Liver (tissue), 9 donors: ENCODE data around the gene SLC25A43. TPM values are rescaled to one million over a fixed set of nuclear protein-coding genes. Genes with fewer than 3 reads are reported as not detected.

Experiments used
- DNase-seq: peaks from one replicate; pipeline ENCODE4 v3.0.0-alpha.2; 2017; ENCODE audit warnings: low spot score
- H3K27ac ChIP-seq, 2 donors: one replicate each; pipeline ENCODE4 v1.7.0; 2013; ENCODE audit warnings: inconsistent platforms in 2 of 2, low read length in 2 of 2, control low read depth in 1 of 2, low read depth in 1 of 2, mild to moderate bottlenecking in 1 of 2
- H3K27me3 ChIP-seq, 4 donors: one replicate each; pipeline versions ENCODE4 v1.6.1 to v1.7.0; 2013; ENCODE audit warnings: low read length in 3 of 4, inconsistent platforms in 1 of 4, mild to moderate bottlenecking in 1 of 4, moderate library complexity in 1 of 4; ENCODE audit not compliant: control insufficient read depth in 4 of 4, insufficient read depth in 4 of 4
- H3K36me3 ChIP-seq, 4 donors: one replicate each; pipeline versions ENCODE4 v1.6.1 to v1.7.0; 2013; ENCODE audit warnings: low read length in 3 of 4, mild to moderate bottlenecking in 3 of 4, low read depth in 1 of 4, moderate library complexity in 1 of 4; ENCODE audit not compliant: control insufficient read depth in 4 of 4, insufficient read depth in 3 of 4
- H3K4me1 ChIP-seq, 4 donors: one replicate each; pipeline versions ENCODE4 v1.6.1 to v1.7.0; 2013; ENCODE audit warnings: low read length in 3 of 4, mild to moderate bottlenecking in 3 of 4, moderate library complexity in 1 of 4; ENCODE audit not compliant: control insufficient read depth in 4 of 4, insufficient read depth in 4 of 4
- H3K4me3 ChIP-seq, 3 donors: one replicate each; pipeline versions ENCODE4 v1.6.1 to v1.7.0; 2013; ENCODE audit warnings: low read length in 3 of 3, control low read depth in 1 of 3, low read depth in 1 of 3, mild to moderate bottlenecking in 1 of 3
- H3K9ac ChIP-seq, 2 donors: one replicate each; pipeline ENCODE4 v1.7.0; 2013; ENCODE audit warnings: low read length in 2 of 2, mild to moderate bottlenecking in 2 of 2, moderate library complexity in 2 of 2, control low read depth in 1 of 2, low read depth in 1 of 2
- H3K9me3 ChIP-seq, 4 donors: one replicate each; pipeline versions ENCODE4 v1.6.1 to v1.7.0; 2013; ENCODE audit warnings: low read length in 3 of 4; ENCODE audit not compliant: control insufficient read depth in 4 of 4
- CTCF ChIP-seq: fragments of 150-350 bp; IDR thresholded peaks from 2 replicates; pipeline ENCODE4 v1.5.1; 2017; ENCODE audit warnings: improper control_type of control experiment, low read depth, low read length; ENCODE audit not compliant: missing input control
- EGR1 ChIP-seq, 2 donors: IDR thresholded peaks; 2 replicates each; pipeline ENCODE4 v1.6.1; 2016 to 2018; ENCODE audit warnings: antibody characterized with exemption in 2 of 2, low read depth in 2 of 2
- FOXA2 ChIP-seq: IDR thresholded peaks from 2 replicates; pipeline ENCODE4 v1.6.1; 2016; ENCODE audit warnings: antibody characterized with exemption
- GABPA ChIP-seq, 2 donors: IDR thresholded peaks in 1 of 2; conservative IDR thresholded peaks in 1 of 2; 2 replicates each; pipeline ENCODE4 v1.6.1; 2016; ENCODE audit warnings: antibody characterized with exemption in 2 of 2, mild to moderate bottlenecking in 1 of 2, moderate library complexity in 1 of 2
- HNF4A ChIP-seq, 2 donors: conservative IDR thresholded peaks; 2 replicates each; pipeline ENCODE4 v1.6.1; 2016; ENCODE audit warnings: antibody characterized with exemption in 2 of 2, mild to moderate bottlenecking in 2 of 2
- HNF4G ChIP-seq: IDR thresholded peaks from 2 replicates; pipeline ENCODE4 v1.6.1; 2016; ENCODE audit warnings: antibody characterized with exemption
- JUND ChIP-seq, 2 donors: IDR thresholded peaks; 2 replicates each; pipeline ENCODE4 v1.6.1; 2016; ENCODE audit warnings: antibody characterized with exemption in 2 of 2
- MAX ChIP-seq: IDR thresholded peaks from 2 replicates; pipeline ENCODE4 v1.6.1; 2016; ENCODE audit warnings: antibody characterized with exemption
- RAD21 ChIP-seq, 2 donors: IDR thresholded peaks; 2 replicates each; pipeline ENCODE4 v1.6.1; 2016; ENCODE audit warnings: antibody characterized with exemption in 2 of 2, mild to moderate bottlenecking in 2 of 2
- RXRA ChIP-seq, 2 donors: IDR thresholded peaks; 2 replicates each; pipeline ENCODE4 v1.6.1; 2017 to 2018; ENCODE audit warnings: antibody characterized with exemption in 2 of 2, mild to moderate bottlenecking in 1 of 2
- SP1 ChIP-seq: IDR thresholded peaks from 2 replicates; pipeline ENCODE4 v1.6.1; 2018; ENCODE audit warnings: antibody characterized with exemption, mild to moderate bottlenecking
- TAF1 ChIP-seq: conservative IDR thresholded peaks from 2 replicates; pipeline ENCODE4 v1.6.1; 2016; ENCODE audit warnings: antibody characterized with exemption, mild to moderate bottlenecking
- YY1 ChIP-seq: IDR thresholded peaks from 2 replicates; pipeline ENCODE4 v1.6.1; 2016; ENCODE audit warnings: antibody characterized with exemption, mild to moderate bottlenecking
- ZBTB33 ChIP-seq: IDR thresholded peaks from 2 replicates; pipeline ENCODE4 v1.6.1; 2016; ENCODE audit warnings: antibody characterized with exemption
- WGBS: extraction: QIAGEN DNeasy Blood & Tissue Kit; methylation state at CpG from one replicate; pipeline ENCODE4 v1.1.7; 2013; 5-methylcytosine and 5-hydroxymethylcytosine counted together
- polyA plus RNA-seq, 2 donors: library from polyadenylated mRNA; stranded (reverse) in 1 of 2; unstranded in 1 of 2; fragments of 200-250 nt in 1 of 2; fragments of >200 nt in 1 of 2; fragmentation: Nextera tagmentation in 1 of 2; extraction: Ambion mirVana in 1 of 2; gene quantifications; one replicate each; pipeline versions ENCODE4 v1.2.1 to v1.2.3, GENCODE V29; 2013 to 2015
- total RNA-seq, 2 donors: library from RNA; depleted of rRNA; stranded (reverse); fragments of >200 nt; gene quantifications; one replicate each; pipeline ENCODE4 v1.2.3, GENCODE V29; 2014
- TF ChIP-seq, protein P1 (sequence below): IDR thresholded peaks from 2 replicates; pipeline ENCODE4 v1.6.1; 2016; ENCODE audit warnings: antibody characterized with exemption
- TF ChIP-seq, protein P2 (sequence below): IDR thresholded peaks from 2 replicates; pipeline ENCODE4 v1.6.1; 2016; ENCODE audit warnings: antibody characterized with exemption, mild to moderate bottlenecking
- donor health status: healthy.
- donor health status: healthy.
- donor health status: healthy.
- donor health status: healthy.
- donor health status: healthy.

SLC25A43 gene
- total and polyA plus RNA-seq, 4 donors, result 4.5 to 10.9 (median 5.6) TPM

GRCh38 chrX:119474615-119475388, 75.7 kb downstream of the SLC25A43 start:
- no peak for TF ChIP-seq HNF4G
- Histone ChIP-seq H3K4me3 (no peak overlapping the region), H3K36me3 (peaks cover 0 to 8% (median 6%) of the 10 kb centered on the region in 4 donors), H3K9me3 (no peaks in the 10 kb centered on the region), H3K27ac (no peak overlapping the region), H3K4me1 (peaks cover 3 to 41% (median 28%) of the 10 kb centered on the region in 4 donors), H3K9ac (no peak overlapping the region), H3K27me3 (no peaks in the 10 kb centered on the region)
- DNase-seq, result no peak
- 90% methylated on average over 23 of the region's 23 CpGs for WGBS

- WGBS, result 73% methylated on average over 11 of the region's 11 CpGs
- no peak for TF ChIP-seq ZBTB33
- TF ChIP-seq, protein P1, sequence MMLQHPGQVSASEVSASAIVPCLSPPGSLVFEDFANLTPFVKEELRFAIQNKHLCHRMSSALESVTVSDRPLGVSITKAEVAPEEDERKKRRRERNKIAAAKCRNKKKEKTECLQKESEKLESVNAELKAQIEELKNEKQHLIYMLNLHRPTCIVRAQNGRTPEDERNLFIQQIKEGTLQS, result no peak
- no peak for TF ChIP-seq HNF4A (conservative IDR thresholded peaks at IDR 0.05)
- no peak for TF ChIP-seq JUND (IDR thresholded peaks at IDR 0.05)
- no peak for TF ChIP-seq RAD21 (IDR thresholded peaks at IDR 0.05)
- no peak for TF ChIP-seq YY1
- TF ChIP-seq SP1, result no peak
- no peak for TF ChIP-seq HNF4G
- TF ChIP-seq, protein P2, sequence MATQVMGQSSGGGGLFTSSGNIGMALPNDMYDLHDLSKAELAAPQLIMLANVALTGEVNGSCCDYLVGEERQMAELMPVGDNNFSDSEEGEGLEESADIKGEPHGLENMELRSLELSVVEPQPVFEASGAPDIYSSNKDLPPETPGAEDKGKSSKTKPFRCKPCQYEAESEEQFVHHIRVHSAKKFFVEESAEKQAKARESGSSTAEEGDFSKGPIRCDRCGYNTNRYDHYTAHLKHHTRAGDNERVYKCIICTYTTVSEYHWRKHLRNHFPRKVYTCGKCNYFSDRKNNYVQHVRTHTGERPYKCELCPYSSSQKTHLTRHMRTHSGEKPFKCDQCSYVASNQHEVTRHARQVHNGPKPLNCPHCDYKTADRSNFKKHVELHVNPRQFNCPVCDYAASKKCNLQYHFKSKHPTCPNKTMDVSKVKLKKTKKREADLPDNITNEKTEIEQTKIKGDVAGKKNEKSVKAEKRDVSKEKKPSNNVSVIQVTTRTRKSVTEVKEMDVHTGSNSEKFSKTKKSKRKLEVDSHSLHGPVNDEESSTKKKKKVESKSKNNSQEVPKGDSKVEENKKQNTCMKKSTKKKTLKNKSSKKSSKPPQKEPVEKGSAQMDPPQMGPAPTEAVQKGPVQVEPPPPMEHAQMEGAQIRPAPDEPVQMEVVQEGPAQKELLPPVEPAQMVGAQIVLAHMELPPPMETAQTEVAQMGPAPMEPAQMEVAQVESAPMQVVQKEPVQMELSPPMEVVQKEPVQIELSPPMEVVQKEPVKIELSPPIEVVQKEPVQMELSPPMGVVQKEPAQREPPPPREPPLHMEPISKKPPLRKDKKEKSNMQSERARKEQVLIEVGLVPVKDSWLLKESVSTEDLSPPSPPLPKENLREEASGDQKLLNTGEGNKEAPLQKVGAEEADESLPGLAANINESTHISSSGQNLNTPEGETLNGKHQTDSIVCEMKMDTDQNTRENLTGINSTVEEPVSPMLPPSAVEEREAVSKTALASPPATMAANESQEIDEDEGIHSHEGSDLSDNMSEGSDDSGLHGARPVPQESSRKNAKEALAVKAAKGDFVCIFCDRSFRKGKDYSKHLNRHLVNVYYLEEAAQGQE, result no peak
- TF ChIP-seq FOXA2, result no peak
- no peak for TF ChIP-seq MAX
- TF ChIP-seq GABPA (IDR thresholded peaks at IDR 0.05 in 1 of 2, conservative IDR thresholded peaks at IDR 0.05 in 1 of 2), result no peak
- TF ChIP-seq CTCF, result no peak
- TF ChIP-seq EGR1 (IDR thresholded peaks at IDR 0.05; ENCODE audit: low read depth in 2 of 2), result no peak
- TF ChIP-seq RXRA (IDR thresholded peaks at IDR 0.05), result no peak
- no peak for TF ChIP-seq TAF1
- H3K9ac ChIP-seq, result no peak overlapping the region
- no peak for DNase-seq
- H3K4me3 ChIP-seq, result no peak overlapping the region
- peaks cover 0 to 5% (median 3%) of the 10 kb centered on the region in 4 donors for H3K36me3 ChIP-seq
- no peak overlapping the region for H3K27ac ChIP-seq
- no peaks in the 10 kb centered on the region for H3K9me3 ChIP-seq
- H3K27me3 ChIP-seq, result no peaks in the 10 kb centered on the region
- H3K4me1 ChIP-seq, result peaks cover 3 to 33% (median 26%) of the 10 kb centered on the region in 4 donors
Observed at GRCh38 chrX:119475389-119476101, 76.4 kb downstream of the SLC25A43 start.
